ENCODE measurements around the gene ZNF519.

ZNF519 gene

DNA sequence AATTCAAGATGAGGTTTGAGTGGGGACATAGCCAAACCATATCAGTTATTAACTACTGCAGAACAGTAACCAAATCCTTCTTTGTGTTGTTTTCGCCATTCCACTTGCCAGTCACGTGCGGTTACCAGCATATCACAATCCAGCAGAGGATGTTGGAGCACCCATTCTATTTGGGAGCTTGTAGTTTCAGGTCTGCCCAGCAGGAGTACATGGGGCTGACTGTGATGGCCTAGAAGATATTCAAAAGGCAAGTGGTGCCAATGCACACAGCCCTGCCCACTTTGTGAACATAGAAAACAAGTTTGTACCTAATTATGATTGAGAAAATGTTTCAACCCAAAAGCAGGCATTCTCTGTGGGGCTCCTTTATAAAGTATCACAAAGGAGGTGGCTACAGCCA lies 57.0 kb downstream of the ZNF519 start:
- no peaks in the 10 kb centered on the region for H3K4me1 ChIP-seq (ENCODE audit: low read depth, poor library complexity, severe bottlenecking)
- TF ChIP-seq, protein P1, sequence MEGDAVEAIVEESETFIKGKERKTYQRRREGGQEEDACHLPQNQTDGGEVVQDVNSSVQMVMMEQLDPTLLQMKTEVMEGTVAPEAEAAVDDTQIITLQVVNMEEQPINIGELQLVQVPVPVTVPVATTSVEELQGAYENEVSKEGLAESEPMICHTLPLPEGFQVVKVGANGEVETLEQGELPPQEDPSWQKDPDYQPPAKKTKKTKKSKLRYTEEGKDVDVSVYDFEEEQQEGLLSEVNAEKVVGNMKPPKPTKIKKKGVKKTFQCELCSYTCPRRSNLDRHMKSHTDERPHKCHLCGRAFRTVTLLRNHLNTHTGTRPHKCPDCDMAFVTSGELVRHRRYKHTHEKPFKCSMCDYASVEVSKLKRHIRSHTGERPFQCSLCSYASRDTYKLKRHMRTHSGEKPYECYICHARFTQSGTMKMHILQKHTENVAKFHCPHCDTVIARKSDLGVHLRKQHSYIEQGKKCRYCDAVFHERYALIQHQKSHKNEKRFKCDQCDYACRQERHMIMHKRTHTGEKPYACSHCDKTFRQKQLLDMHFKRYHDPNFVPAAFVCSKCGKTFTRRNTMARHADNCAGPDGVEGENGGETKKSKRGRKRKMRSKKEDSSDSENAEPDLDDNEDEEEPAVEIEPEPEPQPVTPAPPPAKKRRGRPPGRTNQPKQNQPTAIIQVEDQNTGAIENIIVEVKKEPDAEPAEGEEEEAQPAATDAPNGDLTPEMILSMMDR (conservative IDR thresholded peaks at IDR 0.05; ENCODE audit: low read depth, low read length), result 0 out of 2 replicates have a peak, but pooled peaks have one; percentile 17
- no peak overlapping the region for H2AFZ ChIP-seq (ENCODE audit: low read depth)
- H3K79me2 ChIP-seq (ENCODE audit: insufficient read depth, low read depth), result no peaks in the 10 kb centered on the region
- no peak overlapping the region for H3K27ac ChIP-seq
- H3K4me3 ChIP-seq (IDR thresholded peaks at IDR 0.05; ENCODE audit: insufficient read depth, low read depth, low read length), result no peak overlapping the region
- no peaks in the 10 kb centered on the region for H3K27me3 ChIP-seq (ENCODE audit: insufficient read depth, low read depth)
- H3K36me3 ChIP-seq (ENCODE audit: insufficient read depth), result no peaks in the 10 kb centered on the region
- no peak overlapping the region for H3K4me2 ChIP-seq
- no peaks in the 10 kb centered on the region for H4K20me1 ChIP-seq (ENCODE audit: insufficient read depth)
- no peak overlapping the region for H3K9ac ChIP-seq

DNA sequence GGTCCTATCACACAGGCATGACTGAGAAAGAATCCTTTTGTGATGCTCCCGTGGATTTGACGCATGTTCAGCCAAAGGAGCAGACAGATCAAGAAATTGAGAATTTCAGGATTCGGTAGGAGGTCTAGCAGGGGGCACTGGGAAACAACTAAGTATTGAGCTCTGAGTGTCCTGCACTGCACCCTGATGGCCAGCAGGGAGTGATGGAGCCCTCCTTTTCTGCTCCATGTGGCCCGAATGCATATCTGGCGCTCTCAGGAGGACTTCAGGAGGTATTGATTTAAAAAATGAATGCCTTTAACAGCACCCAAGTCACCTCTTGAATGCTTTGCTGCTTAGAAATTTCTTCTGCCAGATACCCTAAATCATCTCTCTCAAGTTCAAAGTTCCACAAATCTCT lies 58.0 kb downstream of the ZNF519 start:
- no peaks in the 10 kb centered on the region for H3K36me3 ChIP-seq (ENCODE audit: insufficient read depth)
- no peak overlapping the region for H3K4me3 ChIP-seq (IDR thresholded peaks at IDR 0.05; ENCODE audit: insufficient read depth, low read depth, low read length)
- no peak overlapping the region for H2AFZ ChIP-seq (ENCODE audit: low read depth)
- no peaks in the 10 kb centered on the region for H3K27me3 ChIP-seq (ENCODE audit: insufficient read depth, low read depth)
- H3K4me2 ChIP-seq, result no peak overlapping the region
- H3K9ac ChIP-seq, result no peak overlapping the region
- H3K79me2 ChIP-seq (ENCODE audit: insufficient read depth, low read depth), result no peaks in the 10 kb centered on the region
- TF ChIP-seq, protein P1 (conservative IDR thresholded peaks at IDR 0.05; ENCODE audit: low read depth, low read length), result no peak
- no peaks in the 10 kb centered on the region for H4K20me1 ChIP-seq (ENCODE audit: insufficient read depth)
- H3K27ac ChIP-seq, result no peak overlapping the region
- H3K4me1 ChIP-seq (ENCODE audit: low read depth, poor library complexity, severe bottlenecking), result no peaks in the 10 kb centered on the region

DNA sequence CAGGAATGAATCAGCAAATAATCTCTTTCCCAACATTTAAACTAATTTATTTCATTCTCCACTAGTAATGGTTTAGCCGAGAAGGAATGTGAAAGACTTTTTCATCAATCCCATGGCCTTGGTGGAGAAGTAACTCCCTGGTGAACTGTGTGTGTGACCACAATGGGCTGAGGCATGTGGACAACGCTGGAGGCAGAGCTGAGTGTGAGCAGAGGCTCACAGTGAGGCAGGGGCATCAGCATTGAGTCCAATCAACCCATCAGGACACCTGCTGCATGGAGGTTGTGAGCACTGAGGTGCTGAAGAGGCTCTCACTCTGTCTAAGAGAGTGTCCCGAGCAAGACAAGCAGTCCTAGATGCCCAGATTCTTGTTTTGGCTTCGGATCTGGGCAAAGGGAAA lies 78.6 kb downstream of the ZNF519 start:
- no peaks in the 10 kb centered on the region for H4K20me1 ChIP-seq (ENCODE audit: insufficient read depth)
- H3K36me3 ChIP-seq (ENCODE audit: insufficient read depth), result no peaks in the 10 kb centered on the region
- no peak overlapping the region for H3K4me3 ChIP-seq (IDR thresholded peaks at IDR 0.05; ENCODE audit: insufficient read depth, low read depth, low read length)
- no peak overlapping the region for H2AFZ ChIP-seq (ENCODE audit: low read depth)
- H3K4me1 ChIP-seq (ENCODE audit: low read depth, poor library complexity, severe bottlenecking), result no peaks in the 10 kb centered on the region
- H3K9ac ChIP-seq, result no peak overlapping the region
- TF ChIP-seq, protein P1 (conservative IDR thresholded peaks at IDR 0.05; ENCODE audit: low read depth, low read length), result no peak
- H3K27me3 ChIP-seq (ENCODE audit: insufficient read depth, low read depth), result no peaks in the 10 kb centered on the region
- no peak overlapping the region for H3K4me2 ChIP-seq
- H3K27ac ChIP-seq, result no peak overlapping the region
- H3K79me2 ChIP-seq (ENCODE audit: insufficient read depth, low read depth), result no peaks in the 10 kb centered on the region

Measured in KMS-11 (cell line).